H9 (cell line): Measurements from ENCODE around the gene OSGIN1. TPM values are rescaled to one million over a fixed set of nuclear protein-coding genes. Genes with fewer than 3 reads are reported as not detected.

Experiments used
- DNase-seq: peaks from one replicate; pipeline ENCODE4 v3.0.0-alpha.2; 2017
- H2AFZ ChIP-seq: one replicate; pipeline ENCODE4 v1.6.1; 2013; ENCODE audit warnings: mild to moderate bottlenecking, low read length, control low read depth, moderate library complexity
- H2AK5ac ChIP-seq: 2 replicates; pipeline ENCODE4 v1.6.1; 2013; ENCODE audit warnings: low read length, control low read depth, mixed read lengths; ENCODE audit not compliant: insufficient read length
- H2BK120ac ChIP-seq: one replicate; pipeline ENCODE4 v1.6.1; 2013; ENCODE audit warnings: low read depth, mild to moderate bottlenecking, low read length, control low read depth, inconsistent platforms; ENCODE audit not compliant: poor library complexity, severe bottlenecking
- H2BK12ac ChIP-seq: 2 replicates; pipeline ENCODE4 v1.6.1; 2013; ENCODE audit warnings: low read length, control low read depth, mixed read lengths, low read depth; ENCODE audit not compliant: insufficient read length
- H2BK15ac ChIP-seq: 2 replicates; pipeline ENCODE4 v1.6.1; 2013; ENCODE audit warnings: low read depth, low read length, control low read depth
- H2BK20ac ChIP-seq: one replicate; pipeline ENCODE4 v1.6.1; 2013; ENCODE audit warnings: low read depth, mild to moderate bottlenecking, low read length, control low read depth, inconsistent platforms; ENCODE audit not compliant: poor library complexity, severe bottlenecking
- H2BK5ac ChIP-seq: 2 replicates; pipeline ENCODE4 v1.6.1; 2013; ENCODE audit warnings: low read length, control low read depth, mixed read lengths; ENCODE audit not compliant: insufficient read length
- H3K14ac ChIP-seq: 2 replicates; pipeline ENCODE4 v1.6.1; 2013; ENCODE audit warnings: low read length, control low read depth; ENCODE audit not compliant: insufficient read depth
- H3K18ac ChIP-seq: 2 replicates; pipeline ENCODE4 v1.6.1; 2013; ENCODE audit warnings: low read depth, mild to moderate bottlenecking, mixed read lengths, low read length, control low read depth; ENCODE audit not compliant: insufficient read length
- H3K23ac ChIP-seq: 2 replicates; pipeline ENCODE4 v1.6.1; 2013; ENCODE audit warnings: low read length, control low read depth, mixed read lengths, low read depth; ENCODE audit not compliant: insufficient read length
- H3K23me2 ChIP-seq: 2 replicates; pipeline ENCODE4 v1.6.1; 2013; ENCODE audit warnings: low read depth, mild to moderate bottlenecking, mixed read lengths, low read length, control low read depth; ENCODE audit not compliant: insufficient read length, poor library complexity, severe bottlenecking
- H3K27ac ChIP-seq: 2 replicates; pipeline ENCODE4 v1.5.1; 2013; ENCODE audit warnings: low read length, control low read depth, mixed read lengths, low read depth; ENCODE audit not compliant: insufficient read length
- H3K27me3 ChIP-seq: 2 replicates; pipeline ENCODE4 v1.6.1; 2013; ENCODE audit warnings: low read length, control low read depth, inconsistent platforms; ENCODE audit not compliant: insufficient read depth
- H3K4ac ChIP-seq: 2 replicates; pipeline ENCODE4 v1.6.1; 2013; ENCODE audit warnings: low read depth, mild to moderate bottlenecking, control low read depth, inconsistent platforms, low read length, moderate library complexity
- H3K4me1 ChIP-seq: 2 replicates; pipeline ENCODE4 v1.6.1; 2013; ENCODE audit warnings: low read length, control low read depth, inconsistent platforms; ENCODE audit not compliant: insufficient read depth
- H3K4me2 ChIP-seq: 2 replicates; pipeline ENCODE4 v1.6.1; 2013; ENCODE audit warnings: low read length, control low read depth, mixed read lengths; ENCODE audit not compliant: insufficient read length, insufficient read depth
- H3K56ac ChIP-seq: 2 replicates; pipeline ENCODE4 v1.6.1; 2013; ENCODE audit warnings: low read depth, mild to moderate bottlenecking, mixed read lengths, low read length, control low read depth; ENCODE audit not compliant: insufficient read length
- H3K79me1 ChIP-seq: 2 replicates; pipeline ENCODE4 v1.6.1; 2013; ENCODE audit warnings: low read depth, mild to moderate bottlenecking, moderate library complexity, low read length, control low read depth, inconsistent platforms; ENCODE audit not compliant: insufficient read depth, poor library complexity, severe bottlenecking
- H3K79me2 ChIP-seq: 2 replicates; pipeline ENCODE4 v1.6.1; 2013; ENCODE audit warnings: low read length, control low read depth, inconsistent platforms; ENCODE audit not compliant: insufficient read depth
- H3K9ac ChIP-seq: 2 replicates; pipeline ENCODE4 v1.6.1; 2013; ENCODE audit warnings: low read length, control low read depth, mixed read lengths; ENCODE audit not compliant: insufficient read length; ENCODE audit errors: extremely low read depth
- H3K9me3 ChIP-seq: one replicate; pipeline ENCODE4 v1.6.1; 2013; ENCODE audit warnings: low read depth, low read length, inconsistent platforms; ENCODE audit not compliant: control insufficient read depth
- H3T11ph ChIP-seq: one replicate; pipeline ENCODE4 v1.6.1; 2013; ENCODE audit warnings: mild to moderate bottlenecking, low read length, control low read depth, inconsistent platforms
- H4K20me1 ChIP-seq: one replicate; pipeline ENCODE4 v1.6.1; 2013; ENCODE audit not compliant: control insufficient read depth, insufficient read length, insufficient read depth
- H4K5ac ChIP-seq: 2 replicates; pipeline ENCODE4 v1.6.1; 2013; ENCODE audit warnings: low read depth, mild to moderate bottlenecking, mixed read lengths, low read length, control low read depth; ENCODE audit not compliant: insufficient read length
- H4K8ac ChIP-seq: replicated peaks from 2 replicates; pipeline ENCODE4 v1.6.1; 2013; ENCODE audit warnings: low read length, control low read depth, mixed read lengths, low read depth; ENCODE audit not compliant: insufficient read length
- H4K91ac ChIP-seq: 2 replicates; pipeline ENCODE4 v1.6.1; 2013; ENCODE audit warnings: low read depth, mild to moderate bottlenecking, moderate library complexity, mixed read lengths, low read length, control low read depth; ENCODE audit not compliant: insufficient read length
- H3K27ac Mint-ChIP-seq, 3 experiments: 2 replicates in 2 of 3; 3 replicates in 1 of 3; pipeline ENCODE4 v1.8.0; 2020 to 2021; ENCODE audit warnings: mixed read lengths in 3 of 3, mild to moderate bottlenecking in 1 of 3, moderate library complexity in 1 of 3
- H3K27me3 Mint-ChIP-seq: 2 replicates; pipeline ENCODE4 v1.8.0; 2021; ENCODE audit warnings: low read depth, mild to moderate bottlenecking, moderate library complexity, mixed read lengths
- H3K36me3 Mint-ChIP-seq, 3 experiments: 2 replicates in 2 of 3; 3 replicates in 1 of 3; pipeline ENCODE4 v1.8.0; 2020 to 2021; ENCODE audit warnings: low read depth in 3 of 3, mixed read lengths in 3 of 3; ENCODE audit not compliant: insufficient read depth in 1 of 3
- H3K4me1 Mint-ChIP-seq, 2 experiments: 2 replicates each; pipeline ENCODE4 v1.8.0; 2020; ENCODE audit warnings: mixed read lengths in 2 of 2
- H3K4me3 Mint-ChIP-seq, 2 experiments: 2 replicates in 1 of 2; 3 replicates in 1 of 2; pipeline ENCODE4 v1.8.0; 2020 to 2021; ENCODE audit warnings: mild to moderate bottlenecking in 2 of 2, mixed read lengths in 2 of 2, moderate library complexity in 1 of 2
- H3K9me3 Mint-ChIP-seq, 2 experiments: 2 replicates in 1 of 2; 3 replicates in 1 of 2; pipeline ENCODE4 v1.8.0; 2020; ENCODE audit warnings: mild to moderate bottlenecking in 2 of 2, mixed read lengths in 2 of 2, moderate library complexity in 1 of 2
- WGBS: extraction: QIAGEN DNeasy Blood & Tissue Kit; methylation state at CpG from one replicate; pipeline ENCODE4 v1.1.7; 2013; ENCODE audit warnings: missing lambda C conversion rate, low lambda C conversion rate, mixed read lengths; ENCODE audit not compliant: insufficient read length; ENCODE audit errors: extremely low coverage; 5-methylcytosine and 5-hydroxymethylcytosine counted together
- total RNA-seq: library from RNA; stranded (reverse); gene quantifications from 2 replicates; pipeline ENCODE4 v1.2.1, GENCODE V29; 2021
- TF ChIP-seq, protein P1 (sequence below): fragments of 200-600 bp; sonication (generic); conservative IDR thresholded peaks from 3 replicates; pipeline ENCODE4 v1.8.0; 2021; ENCODE audit warnings: antibody characterized with exemption, mild to moderate bottlenecking

Gene OSGIN1
- total RNA-seq, 1 experiment from 2014 or later: 0.63 TPM

DNA sequence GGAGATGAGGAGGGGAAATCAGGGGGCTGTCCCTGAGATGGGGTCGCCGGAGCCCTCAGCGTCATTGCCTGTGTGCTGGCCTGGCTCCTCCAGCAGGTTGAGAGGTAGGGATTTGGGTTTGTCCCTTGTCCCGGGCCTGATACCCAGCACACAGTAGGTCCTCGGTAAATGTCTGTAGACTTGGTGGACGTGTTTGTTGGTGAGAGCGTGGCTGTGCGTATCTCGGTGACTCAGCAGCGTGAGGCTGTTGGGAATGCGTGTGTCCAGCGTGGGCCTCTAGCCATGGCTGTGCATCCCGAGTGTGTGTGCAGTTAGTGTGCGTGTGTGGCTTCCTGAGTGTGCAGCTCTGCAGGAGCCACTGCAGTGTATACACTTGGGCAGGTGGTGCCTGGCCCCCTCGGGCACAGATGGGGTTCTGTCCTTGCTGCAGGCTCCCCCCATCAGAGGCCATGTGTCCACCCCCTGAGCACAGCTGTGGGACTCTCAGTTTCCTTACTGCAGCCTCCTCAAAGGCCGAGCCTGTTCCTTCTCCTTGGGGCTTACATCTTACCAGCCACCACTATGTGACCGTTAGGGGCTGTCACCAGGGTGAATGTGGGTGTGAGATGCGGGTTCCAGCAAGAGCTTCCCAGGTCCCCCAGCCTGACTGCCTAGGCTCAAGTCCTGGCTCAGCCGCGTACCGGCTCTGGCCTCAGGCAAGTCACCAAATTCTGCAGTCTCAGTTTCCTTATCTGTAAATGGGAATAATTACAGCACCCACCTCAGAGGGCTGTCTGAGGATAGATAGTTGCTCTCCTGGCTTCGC lies 20.7 kb downstream of the OSGIN1 start:
- H3K27ac ChIP-seq: no peak overlapping the region
- H2BK20ac ChIP-seq: no peak overlapping the region
- no peak overlapping the region for H2AFZ ChIP-seq
- no peak overlapping the region for H4K8ac ChIP-seq
- H2AK5ac ChIP-seq: no peak overlapping the region
- no peak overlapping the region for H4K5ac ChIP-seq
- peaks cover 28 to 68% of the 10 kb centered on the region in 2 experiments for H3K4me1 Mint-ChIP-seq
- no peaks in the 10 kb centered on the region for H4K20me1 ChIP-seq
- no peak for DNase-seq
- H3K27me3 Mint-ChIP-seq: peaks cover 33% of the 10 kb centered on the region
- H3K9ac ChIP-seq: no peak overlapping the region
- no peak overlapping the region for H3K4me3 Mint-ChIP-seq
- H3K14ac ChIP-seq: no peak overlapping the region
- no peak overlapping the region for H3K4ac ChIP-seq
- no peak overlapping the region for H3T11ph ChIP-seq
- no peaks in the 10 kb centered on the region for H3K79me1 ChIP-seq
- H2BK5ac ChIP-seq: no peak overlapping the region
- H3K79me2 ChIP-seq: no peaks in the 10 kb centered on the region
- no peak overlapping the region for H3K56ac ChIP-seq
- no CpG with 5 or more reads among the region's 22 CpGs for WGBS
- H3K4me1 ChIP-seq: no peaks in the 10 kb centered on the region
- H2BK15ac ChIP-seq: no peak overlapping the region
- peaks cover 7% of the 10 kb centered on the region for H3K9me3 ChIP-seq
- no peak overlapping the region; a peak in 1 of 7 replicates for H3K27ac Mint-ChIP-seq
- H3K27me3 ChIP-seq: peaks cover 2% of the 10 kb centered on the region; the same call in 1 of the 2 replicates
- H3K23ac ChIP-seq: no peak overlapping the region
- H3K23me2 ChIP-seq: peaks cover 5% of the 10 kb centered on the region
- no peak overlapping the region for H4K91ac ChIP-seq
- peaks cover 15 to 16% of the 10 kb centered on the region in 2 experiments for H3K9me3 Mint-ChIP-seq
- no peak overlapping the region for H2BK12ac ChIP-seq
- TF ChIP-seq, protein P1, sequence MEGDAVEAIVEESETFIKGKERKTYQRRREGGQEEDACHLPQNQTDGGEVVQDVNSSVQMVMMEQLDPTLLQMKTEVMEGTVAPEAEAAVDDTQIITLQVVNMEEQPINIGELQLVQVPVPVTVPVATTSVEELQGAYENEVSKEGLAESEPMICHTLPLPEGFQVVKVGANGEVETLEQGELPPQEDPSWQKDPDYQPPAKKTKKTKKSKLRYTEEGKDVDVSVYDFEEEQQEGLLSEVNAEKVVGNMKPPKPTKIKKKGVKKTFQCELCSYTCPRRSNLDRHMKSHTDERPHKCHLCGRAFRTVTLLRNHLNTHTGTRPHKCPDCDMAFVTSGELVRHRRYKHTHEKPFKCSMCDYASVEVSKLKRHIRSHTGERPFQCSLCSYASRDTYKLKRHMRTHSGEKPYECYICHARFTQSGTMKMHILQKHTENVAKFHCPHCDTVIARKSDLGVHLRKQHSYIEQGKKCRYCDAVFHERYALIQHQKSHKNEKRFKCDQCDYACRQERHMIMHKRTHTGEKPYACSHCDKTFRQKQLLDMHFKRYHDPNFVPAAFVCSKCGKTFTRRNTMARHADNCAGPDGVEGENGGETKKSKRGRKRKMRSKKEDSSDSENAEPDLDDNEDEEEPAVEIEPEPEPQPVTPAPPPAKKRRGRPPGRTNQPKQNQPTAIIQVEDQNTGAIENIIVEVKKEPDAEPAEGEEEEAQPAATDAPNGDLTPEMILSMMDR: no peak
- H3K36me3 Mint-ChIP-seq: peaks cover 13 to 21% (median 13%) of the 10 kb centered on the region in 3 experiments
- no peak overlapping the region for H3K18ac ChIP-seq
- no peak overlapping the region for H3K4me2 ChIP-seq
- H2BK120ac ChIP-seq: no peak overlapping the region
